Measurements from ENCODE around the gene ERGIC3. TPM values are rescaled to one million over a fixed set of nuclear protein-coding genes. Genes with fewer than 3 reads are reported as not detected.

ERGIC3 gene
- total and polyA plus RNA-seq, 2 donors (not counting 3 experiments of a cell fraction or from before 2014, with no cell fraction given): 203 to 419 TPM

DNA sequence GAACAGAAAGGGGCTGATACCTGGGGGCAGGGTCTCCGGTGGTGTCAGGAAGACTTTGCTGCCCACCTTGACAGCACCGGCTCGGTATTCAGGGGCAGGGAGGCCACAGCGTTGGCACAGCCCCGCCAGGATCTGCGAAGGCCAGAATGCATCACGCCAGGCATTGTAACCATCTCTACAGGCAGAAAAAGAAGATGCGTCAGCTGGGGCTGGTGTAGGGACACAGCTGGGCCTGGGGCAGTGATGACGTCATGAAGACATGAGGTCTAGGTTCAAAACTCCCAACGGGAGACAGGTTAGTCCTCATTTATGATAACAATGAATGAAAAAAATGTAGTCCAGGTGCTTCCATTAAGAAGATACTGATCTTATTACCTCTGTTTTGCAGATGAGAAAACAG, 22.0 kb downstream of the ERGIC3 start:
- POLR2A ChIA-PET: no interaction called here
- TF ChIP-seq, protein P1, sequence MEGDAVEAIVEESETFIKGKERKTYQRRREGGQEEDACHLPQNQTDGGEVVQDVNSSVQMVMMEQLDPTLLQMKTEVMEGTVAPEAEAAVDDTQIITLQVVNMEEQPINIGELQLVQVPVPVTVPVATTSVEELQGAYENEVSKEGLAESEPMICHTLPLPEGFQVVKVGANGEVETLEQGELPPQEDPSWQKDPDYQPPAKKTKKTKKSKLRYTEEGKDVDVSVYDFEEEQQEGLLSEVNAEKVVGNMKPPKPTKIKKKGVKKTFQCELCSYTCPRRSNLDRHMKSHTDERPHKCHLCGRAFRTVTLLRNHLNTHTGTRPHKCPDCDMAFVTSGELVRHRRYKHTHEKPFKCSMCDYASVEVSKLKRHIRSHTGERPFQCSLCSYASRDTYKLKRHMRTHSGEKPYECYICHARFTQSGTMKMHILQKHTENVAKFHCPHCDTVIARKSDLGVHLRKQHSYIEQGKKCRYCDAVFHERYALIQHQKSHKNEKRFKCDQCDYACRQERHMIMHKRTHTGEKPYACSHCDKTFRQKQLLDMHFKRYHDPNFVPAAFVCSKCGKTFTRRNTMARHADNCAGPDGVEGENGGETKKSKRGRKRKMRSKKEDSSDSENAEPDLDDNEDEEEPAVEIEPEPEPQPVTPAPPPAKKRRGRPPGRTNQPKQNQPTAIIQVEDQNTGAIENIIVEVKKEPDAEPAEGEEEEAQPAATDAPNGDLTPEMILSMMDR (IDR thresholded peaks at IDR 0.05; ENCODE audit: extremely low read depth in 1 of 2, insufficient read depth in 1 of 2, low read depth in 1 of 2, low read length in 2 of 2): no peak
- TF ChIP-seq, protein P2, sequence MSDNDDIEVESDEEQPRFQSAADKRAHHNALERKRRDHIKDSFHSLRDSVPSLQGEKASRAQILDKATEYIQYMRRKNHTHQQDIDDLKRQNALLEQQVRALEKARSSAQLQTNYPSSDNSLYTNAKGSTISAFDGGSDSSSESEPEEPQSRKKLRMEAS (IDR thresholded peaks at IDR 0.05; ENCODE audit: insufficient read depth, insufficient read length): no peak
- TF ChIP-seq JUN (IDR thresholded peaks at IDR 0.05; ENCODE audit: borderline replicate concordance, insufficient read depth, insufficient read length, low read depth) (no peak), POLR2A (IDR thresholded peaks at IDR 0.05; ENCODE audit: low read depth, low read length) (no peak), GATA2 (IDR thresholded peaks at IDR 0.05; ENCODE audit: insufficient read depth, insufficient read length, low read depth, low read length) (no peak)

DNA sequence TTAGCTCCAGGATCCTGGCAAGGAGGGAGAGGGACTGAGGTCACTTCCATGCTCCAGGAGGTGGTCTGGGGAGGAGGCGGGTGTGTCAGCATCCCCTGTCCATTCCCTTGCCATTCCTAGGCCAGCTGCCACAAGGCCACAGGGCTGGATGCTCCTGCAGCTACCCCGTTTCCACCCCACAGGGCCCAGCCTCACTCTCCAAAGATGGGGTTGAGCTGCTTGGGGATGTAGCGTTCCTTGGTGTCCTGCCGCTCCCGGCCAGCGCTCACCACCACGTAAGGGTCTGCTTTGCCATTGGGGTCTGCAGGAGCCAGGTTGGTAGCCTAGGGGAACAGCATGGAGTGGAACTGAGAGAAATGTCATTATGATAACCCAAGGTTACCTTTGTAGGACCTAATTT, 23.0 kb downstream of the ERGIC3 start:
- H4K20me1 ChIP-seq (replicated peaks; ENCODE audit: control insufficient read depth, extremely low read depth, insufficient read depth, low read length): no peaks in the 10 kb centered on the region
- H3K4me1 ChIP-seq (ENCODE audit: control insufficient read depth, extremely low read depth, insufficient read depth, low read length): no peaks in the 10 kb centered on the region
- dilution Hi-C loops (cut with MboI; ENCODE audit: extremely low pct_ligation_motif_present, low sequenced_read_pairs): no loop called here
- no peak overlapping the region for H3K4me3 ChIP-seq (replicated peaks in 1 of 3; ENCODE audit: insufficient read depth in 1 of 3, low read depth in 1 of 3, low read length in 3 of 3)
- H3K4me2 ChIP-seq (ENCODE audit: insufficient read depth, low read length): no peak overlapping the region
- H2AFZ ChIP-seq (ENCODE audit: low read depth, low read length): no peak overlapping the region
- BruUV-seq (replicated peaks): no TSS peak
- H3K27me3 ChIP-seq (ENCODE audit: control insufficient read depth in 2 of 2, insufficient read depth in 2 of 2, low read length in 2 of 2): no peaks in the 10 kb centered on the region
- H3K9me1 ChIP-seq (replicated peaks; ENCODE audit: control insufficient read depth, extremely low read depth, insufficient read depth, low read length): no peaks in the 10 kb centered on the region
- no peaks in the 10 kb centered on the region for H3K36me3 ChIP-seq (ENCODE audit: control insufficient read depth in 2 of 2, extremely low read depth in 1 of 2, insufficient read depth in 2 of 2, low read length in 2 of 2)
- TF ChIP-seq POLR2A (IDR thresholded peaks at IDR 0.05; ENCODE audit: low read depth, low read length): no peak
- TF ChIP-seq GATA2 (IDR thresholded peaks at IDR 0.05; ENCODE audit: insufficient read depth, insufficient read length, low read depth, low read length): no peak
- TF ChIP-seq, protein P1 (IDR thresholded peaks at IDR 0.05; ENCODE audit: extremely low read depth in 1 of 2, insufficient read depth in 1 of 2, low read depth in 1 of 2, low read length in 2 of 2): no peak
- no peak for TF ChIP-seq POLR2AphosphoS5 (IDR thresholded peaks at IDR 0.05; ENCODE audit: insufficient read depth, low read depth, low read length)
- no peak for TF ChIP-seq JUN (IDR thresholded peaks at IDR 0.05; ENCODE audit: borderline replicate concordance, insufficient read depth, insufficient read length, low read depth)
- TF ChIP-seq FOS (IDR thresholded peaks at IDR 0.05; ENCODE audit: borderline replicate concordance, insufficient read depth, low read length): no peak
- TF ChIP-seq EZH2 (IDR thresholded peaks at IDR 0.05; ENCODE audit: borderline replicate concordance, low read depth, low read length, severe bottlenecking): no peak
- no peaks in the 10 kb centered on the region for H3K9me3 ChIP-seq (replicated peaks; ENCODE audit: control insufficient read depth, insufficient read depth, low read length)
- no peaks in the 10 kb centered on the region for H3K79me2 ChIP-seq (ENCODE audit: control insufficient read depth, insufficient read depth, low read length)
- POLR2A ChIA-PET: no interaction called here
- intact Hi-C loops (cut with micrococcal nuclease): no loop called here
- H3K9ac ChIP-seq (replicated peaks; ENCODE audit: extremely low read depth, insufficient read depth, low read length): no peak overlapping the region
- CTCF ChIA-PET: interaction anchor here (1.3 kb wide), 1 partner anchor 34 kb away, joined by 3 read pairs; no protein-coding TSS in a partner anchor
- no peak overlapping the region for H3K27ac ChIP-seq (ENCODE audit: insufficient read depth, low read depth, low read length)
- FAIRE-seq (no peak), DNase-seq (ENCODE audit: low read depth, low spot score) (no peak)

More for the DNA sequence above, 22.0 kb downstream of the ERGIC3 start:
- BruUV-seq (replicated peaks): no TSS peak
- CTCF ChIA-PET: interaction anchor here (1.3 kb wide), 1 partner anchor 35 kb away, joined by 3 read pairs; no protein-coding TSS in a partner anchor
- H3K36me3 ChIP-seq (ENCODE audit: control insufficient read depth in 2 of 2, extremely low read depth in 1 of 2, insufficient read depth in 2 of 2, low read length in 2 of 2): no peaks in the 10 kb centered on the region
- no peaks in the 10 kb centered on the region for H3K79me2 ChIP-seq (ENCODE audit: control insufficient read depth, insufficient read depth, low read length)
- H3K4me3 ChIP-seq (replicated peaks in 1 of 3; ENCODE audit: insufficient read depth in 1 of 3, low read depth in 1 of 3, low read length in 3 of 3): no peak overlapping the region
- no peak overlapping the region for H3K4me2 ChIP-seq (ENCODE audit: insufficient read depth, low read length)
- H4K20me1 ChIP-seq (replicated peaks; ENCODE audit: control insufficient read depth, extremely low read depth, insufficient read depth, low read length): no peaks in the 10 kb centered on the region
- H2AFZ ChIP-seq (ENCODE audit: low read depth, low read length): no peak overlapping the region
- H3K27ac ChIP-seq (ENCODE audit: insufficient read depth, low read depth, low read length): no peak overlapping the region
- dilution Hi-C loops (cut with MboI; ENCODE audit: extremely low pct_ligation_motif_present, low sequenced_read_pairs): no loop called here
- H3K9ac ChIP-seq (replicated peaks; ENCODE audit: extremely low read depth, insufficient read depth, low read length): no peak overlapping the region
- intact Hi-C loops (cut with micrococcal nuclease): no loop called here
- H3K9me3 ChIP-seq (replicated peaks; ENCODE audit: control insufficient read depth, insufficient read depth, low read length): no peaks in the 10 kb centered on the region
- no peaks in the 10 kb centered on the region for H3K27me3 ChIP-seq (ENCODE audit: control insufficient read depth in 2 of 2, insufficient read depth in 2 of 2, low read length in 2 of 2)
- no peaks in the 10 kb centered on the region for H3K9me1 ChIP-seq (replicated peaks; ENCODE audit: control insufficient read depth, extremely low read depth, insufficient read depth, low read length)
- DNase-seq (ENCODE audit: low read depth, low spot score): no peak
- no peak for FAIRE-seq
- H3K4me1 ChIP-seq (ENCODE audit: control insufficient read depth, extremely low read depth, insufficient read depth, low read length): no peaks in the 10 kb centered on the region
